Activated naive CD4-positive, alpha-beta T cell treated with anti-CD3 and anti-CD28 coated beads for 36 hours (primary cell): ENCODE results near the gene AGR3. TPM values are rescaled to one million over a fixed set of nuclear protein-coding genes. Genes with fewer than 3 reads are reported as not detected.
"Not testable (repeated sequence)": the region's sequence is repeated elsewhere in the genome, so short reads cannot be mapped to it uniquely, and the experiment has no call there.

Experiments
- CTCF ChIA-PET: fragments of 350-600 bp; sonication (Branson Sonifier 250); formaldehyde crosslinking; loops from one replicate; lab custom pipeline; 2021; ENCODE audit warnings: antibody characterized with exemption; lab: Charles Lee
- DNase-seq: peaks from one replicate; pipeline ENCODE4 v3.0.0-alpha.2; 2020
- H3K27ac Mint-ChIP-seq: one replicate; pipeline ENCODE4 v1.8.0; 2021; ENCODE audit warnings: mild to moderate bottlenecking, mixed read lengths
- H3K27me3 Mint-ChIP-seq: one replicate; pipeline ENCODE4 v1.8.0; 2021; ENCODE audit warnings: low read depth, mixed read lengths
- H3K36me3 Mint-ChIP-seq: one replicate; pipeline ENCODE4 v1.8.0; 2021; ENCODE audit warnings: low read depth, mixed read lengths
- H3K4me1 Mint-ChIP-seq: one replicate; pipeline ENCODE4 v1.8.0; 2021; ENCODE audit warnings: low read depth, mixed read lengths
- H3K4me3 Mint-ChIP-seq: one replicate; pipeline ENCODE4 v1.8.0; 2021; ENCODE audit warnings: mild to moderate bottlenecking, moderate library complexity, mixed read lengths
- H3K9me3 Mint-ChIP-seq: one replicate; pipeline ENCODE4 v1.8.0; 2021; ENCODE audit warnings: mixed read lengths
- intact Hi-C: fragments of 100-400 bp; cut with micrococcal nuclease; formaldehyde crosslinking; loops from one replicate; pipeline ENCODE4 v1.15.1; 2023
- total RNA-seq, 2 experiments: library from RNA; stranded (reverse); gene quantifications; one replicate each; pipeline ENCODE4 v1.2.3, GENCODE V29; 2021

The AGR3 gene
- total RNA-seq, 2 experiments from 2014 or later = not detected

DNA sequence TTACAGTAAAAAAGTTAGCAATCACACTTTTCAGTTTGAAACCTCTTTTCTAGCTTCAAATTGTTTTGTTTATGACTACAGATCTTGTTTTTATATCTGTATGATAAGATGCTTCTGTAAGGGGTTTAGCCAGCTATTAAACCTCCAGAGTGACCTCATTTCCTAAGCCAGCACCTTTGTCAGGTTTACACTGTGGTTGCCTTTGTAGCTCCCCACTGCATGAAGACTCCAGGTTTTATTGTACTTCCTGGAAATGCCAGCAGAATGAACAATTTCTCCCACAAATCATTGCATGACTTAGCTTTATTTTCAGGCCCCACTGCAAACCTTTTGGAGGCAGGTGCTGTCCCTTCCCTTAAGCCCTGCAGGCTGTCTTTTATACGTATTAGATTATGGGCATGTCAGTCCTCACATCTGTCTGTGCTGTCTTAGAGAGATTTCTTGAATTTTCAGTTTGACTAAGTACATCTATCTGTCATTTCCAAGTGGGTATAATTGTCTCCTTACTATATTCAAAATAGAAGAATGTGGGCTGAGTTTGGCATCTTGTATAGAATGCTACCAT is 8.2 kb upstream of the AGR3 start:
- no peak overlapping the region for H3K27ac Mint-ChIP-seq
- H3K4me3 Mint-ChIP-seq = no peak overlapping the region
- CTCF ChIA-PET = interaction anchor here (0.6 to 1.5 kb wide), 3 partner anchors 21 to 30 kb away, joined by 3 to 9 read pairs (median 3); no protein-coding TSS in a partner anchor
- no peaks in the 10 kb centered on the region for H3K9me3 Mint-ChIP-seq
- peaks cover 5% of the 10 kb centered on the region for H3K4me1 Mint-ChIP-seq
- DNase-seq = no peak
- intact Hi-C loops = no loop called here
- H3K36me3 Mint-ChIP-seq = no peaks in the 10 kb centered on the region
- no peaks in the 10 kb centered on the region for H3K27me3 Mint-ChIP-seq

- Mint-ChIP-seq H3K9me3 (no peaks in the 10 kb centered on the region), H3K27ac (no peak overlapping the region), H3K4me1 (peaks cover 5% of the 10 kb centered on the region), H3K36me3 (no peaks in the 10 kb centered on the region), H3K4me3 (no peak overlapping the region), H3K27me3 (no peaks in the 10 kb centered on the region)
- no peak for DNase-seq
- intact Hi-C loops = no loop called here
- CTCF ChIA-PET = interaction anchor here (0.6 to 1.5 kb wide), 4 partner anchors 8 to 31 kb away, joined by 3 to 9 read pairs (median 4); no protein-coding TSS in a partner anchor
Measured at GRCh38 chr7:16889305-16889704, 7.5 kb upstream of the AGR3 start.

DNA sequence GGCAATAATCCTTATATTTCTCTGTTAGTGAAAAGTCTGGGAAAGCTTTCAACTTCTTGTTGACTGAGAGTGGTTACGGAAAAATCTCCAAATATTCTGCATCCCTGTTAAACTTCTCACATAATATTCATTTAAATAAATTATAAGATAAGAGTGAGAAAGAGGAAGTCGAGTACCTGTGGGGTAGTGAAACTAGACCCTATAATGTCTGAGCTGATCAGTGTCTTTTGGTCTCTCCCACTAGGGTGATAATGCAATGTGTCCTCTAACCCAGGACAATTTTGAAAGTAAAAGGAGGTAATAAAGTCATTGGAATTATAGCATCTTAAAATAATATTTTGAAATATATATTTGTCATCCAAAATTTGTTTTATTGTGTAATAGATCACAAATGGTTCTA is 2.1 kb upstream of the AGR3 start:
- Mint-ChIP-seq H3K4me3 (no peak overlapping the region), H3K36me3 (no peaks in the 10 kb centered on the region), H3K27ac (no peak overlapping the region), H3K27me3 (no peaks in the 10 kb centered on the region), H3K4me1 (no peaks in the 10 kb centered on the region), H3K9me3 (no peaks in the 10 kb centered on the region)
- CTCF ChIA-PET = interaction anchor here (0.6 kb wide), 1 partner anchor 94 kb away, joined by 3 read pairs; no protein-coding TSS in a partner anchor
- DNase-seq = no peak
- intact Hi-C loops = no loop called here

DNA sequence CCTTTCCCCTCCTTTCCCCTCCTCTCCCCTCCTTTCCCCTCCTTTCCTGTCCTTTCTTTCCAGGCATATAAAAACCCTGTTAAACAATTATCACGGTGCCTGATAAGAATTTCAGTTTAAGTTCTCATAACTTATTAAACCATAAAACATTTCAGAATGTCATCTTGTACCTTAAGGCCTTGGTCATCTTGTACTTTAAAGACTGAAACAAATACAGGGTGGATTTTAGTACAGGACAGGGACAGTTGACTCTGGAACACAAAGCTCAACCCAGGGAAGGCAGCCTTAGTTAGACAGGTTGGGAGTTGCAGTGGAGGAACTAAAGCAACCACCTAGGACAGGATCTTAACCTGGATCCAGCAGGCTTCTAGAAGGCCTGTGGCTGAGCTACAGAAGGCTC is 1.2 kb downstream of the AGR3 start:
- DNase-seq = no peak
- CTCF ChIA-PET = interaction anchor here (1.1 kb wide), 1 partner anchor 11 kb away, joined by 3 read pairs; no protein-coding TSS in a partner anchor
- no peak overlapping the region for H3K27ac Mint-ChIP-seq
- H3K36me3 Mint-ChIP-seq = no peaks in the 10 kb centered on the region
- intact Hi-C loops = no loop called here
- H3K4me3 Mint-ChIP-seq = no peak overlapping the region
- H3K27me3 Mint-ChIP-seq = no peaks in the 10 kb centered on the region
- H3K9me3 Mint-ChIP-seq = no peaks in the 10 kb centered on the region
- no peaks in the 10 kb centered on the region for H3K4me1 Mint-ChIP-seq

DNA sequence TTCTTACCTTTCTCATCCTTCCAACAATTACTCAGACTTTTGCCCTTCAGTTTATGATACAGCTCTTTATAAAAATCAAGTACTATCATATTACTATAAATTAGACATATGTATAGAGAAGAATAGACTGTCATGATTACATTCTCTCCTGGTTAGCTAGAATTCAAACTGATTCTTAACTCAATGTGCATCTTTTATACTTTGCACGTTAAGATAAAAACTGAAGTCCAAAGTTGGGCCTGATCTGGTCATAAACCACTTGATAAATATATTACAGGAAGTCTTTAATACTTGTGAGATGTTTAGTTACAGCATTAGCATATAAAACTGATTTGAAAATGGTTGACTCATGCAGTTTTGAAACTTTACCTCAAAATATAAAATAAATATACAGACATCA is 2.6 kb downstream of the AGR3 start:
- no peak for DNase-seq
- CTCF ChIA-PET = no interaction called here
- no peak overlapping the region for H3K27ac Mint-ChIP-seq
- H3K4me3 Mint-ChIP-seq = no peak overlapping the region
- H3K4me1 Mint-ChIP-seq = no peaks in the 10 kb centered on the region
- H3K27me3 Mint-ChIP-seq = no peaks in the 10 kb centered on the region
- no peaks in the 10 kb centered on the region for H3K9me3 Mint-ChIP-seq
- no peaks in the 10 kb centered on the region for H3K36me3 Mint-ChIP-seq
- intact Hi-C loops = no loop called here

DNA sequence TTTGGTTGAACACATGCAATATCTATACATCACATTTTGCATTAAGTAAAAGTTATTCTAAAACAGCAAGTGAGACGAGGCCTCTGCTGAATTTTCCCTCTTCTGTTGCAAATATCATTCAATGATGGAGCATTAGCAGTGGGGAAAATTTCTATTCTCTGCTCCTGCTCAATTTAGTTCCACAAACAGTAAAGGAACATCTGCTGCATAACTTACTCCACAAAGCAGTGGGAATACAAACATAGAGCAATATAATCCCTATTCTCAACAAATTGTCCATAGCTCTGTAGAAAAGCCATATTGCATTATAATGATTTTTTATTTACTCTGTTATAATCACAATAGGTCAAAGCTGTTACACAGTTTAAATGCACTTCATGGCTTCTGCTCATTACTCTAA is 5.9 kb downstream of the AGR3 start:
- H3K27ac Mint-ChIP-seq = no peak overlapping the region
- H3K36me3 Mint-ChIP-seq = no peaks in the 10 kb centered on the region
- H3K27me3 Mint-ChIP-seq = no peaks in the 10 kb centered on the region
- CTCF ChIA-PET = no interaction called here
- H3K9me3 Mint-ChIP-seq = peaks cover 2% of the 10 kb centered on the region
- DNase-seq = no peak
- H3K4me1 Mint-ChIP-seq = no peaks in the 10 kb centered on the region
- intact Hi-C loops = no loop called here
- no peak overlapping the region for H3K4me3 Mint-ChIP-seq

- Mint-ChIP-seq H3K4me3 (no peak overlapping the region), H3K27ac (no peak overlapping the region), H3K9me3 (peaks cover 2% of the 10 kb centered on the region), H3K27me3 (no peaks in the 10 kb centered on the region), H3K4me1 (no peaks in the 10 kb centered on the region), H3K36me3 (no peaks in the 10 kb centered on the region)
- no peak for DNase-seq
- CTCF ChIA-PET = no interaction called here
- intact Hi-C loops = no loop called here
Measured at GRCh38 chr7:16874066-16874465, 7.7 kb downstream of the AGR3 start.

- Mint-ChIP-seq H3K36me3 (no peaks in the 10 kb centered on the region), H3K27ac (no peak overlapping the region), H3K9me3 (peaks cover 2% of the 10 kb centered on the region), H3K27me3 (peaks cover 11% of the 10 kb centered on the region), H3K4me1 (no peaks in the 10 kb centered on the region), H3K4me3 (no peak overlapping the region)
- DNase-seq = no peak
- CTCF ChIA-PET = no interaction called here
- intact Hi-C loops = no loop called here
Measured at GRCh38 chr7:16867328-16867727, 14.5 kb downstream of the AGR3 start.

DNA sequence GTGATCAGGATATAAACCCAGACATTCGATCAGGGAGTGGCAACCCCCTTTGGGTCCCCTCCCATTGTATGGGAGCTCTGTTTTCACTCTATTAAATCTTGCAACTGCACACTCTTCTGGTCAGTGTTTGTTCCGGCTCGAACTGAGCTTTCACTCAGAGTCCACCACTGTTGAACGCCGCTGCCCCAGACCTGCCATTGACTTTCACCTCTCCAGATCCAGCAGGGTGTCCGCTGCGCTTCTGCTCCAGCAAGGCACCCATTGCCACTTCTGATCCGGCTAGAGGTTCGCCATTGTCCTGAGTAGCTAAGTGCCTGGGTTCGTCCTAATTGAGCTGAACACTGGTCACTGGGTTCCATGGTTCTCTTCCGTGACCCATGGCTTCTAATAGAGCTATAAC is 28.6 kb downstream of the AGR3 start:
- H3K4me3 Mint-ChIP-seq, H3K4me1 Mint-ChIP-seq, H3K36me3 Mint-ChIP-seq, DNase-seq, intact Hi-C loops, H3K9me3 Mint-ChIP-seq, H3K27ac Mint-ChIP-seq: not testable (repeated sequence)
- H3K27me3 Mint-ChIP-seq = peaks cover 29% of the 10 kb centered on the region
- CTCF ChIA-PET = interaction anchor here (1.1 kb wide), 1 partner anchor 306 kb away, joined by 4 read pairs; no protein-coding TSS in a partner anchor

GRCh38 chr7:16851829-16852228 is 30.0 kb downstream of the AGR3 start:
- Mint-ChIP-seq H3K27me3 (peaks cover 29% of the 10 kb centered on the region), H3K27ac (no peak overlapping the region), H3K4me1 (peaks cover 6% of the 10 kb centered on the region), H3K4me3 (no peak overlapping the region), H3K36me3 (no peaks in the 10 kb centered on the region), H3K9me3 (no peaks in the 10 kb centered on the region)
- DNase-seq = no peak
- CTCF ChIA-PET = no interaction called here
- intact Hi-C loops = no loop called here

GRCh38 chr7:16850614-16851466 is 30.9 kb downstream of the AGR3 start:
- Mint-ChIP-seq H3K27me3 (peaks cover 29% of the 10 kb centered on the region), H3K4me1 (peaks cover 6% of the 10 kb centered on the region), H3K9me3 (no peaks in the 10 kb centered on the region), H3K36me3 (no peaks in the 10 kb centered on the region), H3K4me3 (no peak overlapping the region), H3K27ac (no peak overlapping the region)
- intact Hi-C loops = no loop called here
- CTCF ChIA-PET = interaction anchor here (0.7 kb wide), 1 partner anchor 14 kb away, joined by 3 read pairs; no protein-coding TSS in a partner anchor
- no peak for DNase-seq

DNA sequence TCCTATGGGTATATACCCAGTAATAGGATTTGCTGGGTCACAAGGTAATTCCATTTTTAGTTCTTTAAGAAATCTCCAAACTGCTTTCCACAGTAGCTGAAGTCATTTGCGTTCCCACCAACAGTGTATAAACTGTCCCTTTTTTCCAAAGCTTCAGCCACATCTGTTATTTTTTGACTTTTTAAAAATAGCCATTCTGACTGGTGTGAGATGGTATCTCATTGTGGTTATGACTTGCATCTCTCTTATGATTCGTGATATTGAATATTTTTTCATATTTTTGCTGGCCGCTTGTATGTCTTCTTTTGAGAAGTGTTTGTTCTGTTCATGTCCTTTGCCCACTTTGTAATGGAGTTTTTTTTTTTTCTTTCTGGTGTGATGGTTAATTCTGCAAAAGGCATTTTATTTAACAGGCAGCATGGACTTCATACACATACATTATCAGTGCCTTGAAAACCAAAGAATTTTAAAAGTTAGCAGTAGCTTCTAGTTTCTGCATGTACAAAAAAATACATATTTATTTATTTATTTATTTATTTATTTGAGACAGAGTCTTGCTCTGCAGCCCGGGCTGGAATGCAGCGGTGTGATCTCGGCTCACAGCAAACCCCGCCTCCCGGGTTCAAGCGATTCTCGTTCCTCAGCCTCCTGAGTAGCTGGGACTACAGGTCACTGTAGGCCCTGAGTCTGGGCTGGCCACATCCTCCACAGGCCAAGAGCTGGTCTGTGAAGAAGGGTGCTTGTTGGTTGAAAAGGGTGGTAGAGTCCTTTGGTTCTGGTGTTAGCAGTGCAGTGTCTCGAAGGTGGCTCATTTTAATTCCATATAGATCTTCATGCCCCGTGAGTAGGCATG is 32.3 kb downstream of the AGR3 start:
- intact Hi-C loops = no loop called here
- Mint-ChIP-seq H3K27me3 (peaks cover 33% of the 10 kb centered on the region), H3K36me3 (no peaks in the 10 kb centered on the region), H3K4me3 (no peak overlapping the region), H3K27ac (no peak overlapping the region), H3K9me3 (no peaks in the 10 kb centered on the region), H3K4me1 (peaks cover 6% of the 10 kb centered on the region)
- CTCF ChIA-PET = no interaction called here
- no peak for DNase-seq
